ENCODE measurements around the gene GPR31.

Gene GPR31

DNA sequence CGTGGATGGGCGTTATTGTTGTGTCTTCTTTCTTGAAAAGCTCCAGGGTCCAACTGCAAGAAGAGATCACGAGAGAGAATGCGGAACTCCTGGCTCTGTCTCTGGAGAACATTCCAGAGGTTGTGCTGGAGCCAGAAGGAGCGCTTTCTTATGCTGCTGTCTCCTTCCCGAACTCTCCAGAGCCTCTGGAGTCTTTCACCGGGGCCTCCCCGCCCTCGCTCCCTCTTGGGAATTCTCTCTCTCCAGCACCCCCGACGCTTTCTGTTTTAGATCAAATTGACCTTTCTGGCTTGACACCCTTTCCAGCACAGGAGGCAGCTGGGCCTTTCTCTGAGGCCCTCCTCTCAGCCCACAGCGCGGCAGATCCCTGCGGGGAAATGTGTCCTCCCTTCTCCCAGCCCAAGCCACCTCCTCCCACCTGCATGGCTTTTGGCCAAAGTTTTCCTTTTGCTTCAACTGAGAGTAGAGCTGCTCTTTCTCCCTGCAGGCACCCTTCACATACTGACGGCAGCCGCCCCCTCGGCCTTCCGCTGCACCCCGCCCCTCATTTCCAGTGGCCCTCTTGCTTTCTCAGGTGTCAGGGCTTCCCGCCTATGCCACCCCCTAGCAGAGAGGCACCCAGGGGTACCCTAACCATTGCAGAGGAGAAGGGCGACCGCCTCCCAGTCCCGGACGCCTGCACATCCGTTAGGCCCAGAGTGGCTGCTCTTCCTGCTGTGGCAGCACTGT, 41.5 kb downstream of the GPR31 start:
- no peak for DNase-seq

DNA sequence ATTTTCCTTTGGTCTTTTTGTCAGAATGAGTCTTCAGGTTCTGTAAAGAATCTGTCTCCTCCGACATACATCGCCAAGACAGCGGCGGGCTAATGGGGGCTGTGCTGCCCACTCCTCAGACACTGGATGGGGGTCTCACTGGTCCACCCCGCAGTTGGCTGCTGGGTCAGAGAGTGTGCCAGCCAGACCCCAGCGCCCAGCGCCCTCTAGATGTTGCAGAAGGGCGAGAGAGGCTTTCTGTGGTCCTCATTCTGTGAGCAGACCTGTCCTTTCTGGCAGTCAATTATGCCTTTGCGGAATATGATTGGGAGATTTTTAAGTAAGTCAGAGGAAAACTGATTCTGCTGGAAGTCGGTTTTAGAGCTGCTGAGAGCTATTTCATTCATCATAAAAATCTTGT, 42.7 kb downstream of the GPR31 start:
- DNase-seq, result no peak

DNA sequence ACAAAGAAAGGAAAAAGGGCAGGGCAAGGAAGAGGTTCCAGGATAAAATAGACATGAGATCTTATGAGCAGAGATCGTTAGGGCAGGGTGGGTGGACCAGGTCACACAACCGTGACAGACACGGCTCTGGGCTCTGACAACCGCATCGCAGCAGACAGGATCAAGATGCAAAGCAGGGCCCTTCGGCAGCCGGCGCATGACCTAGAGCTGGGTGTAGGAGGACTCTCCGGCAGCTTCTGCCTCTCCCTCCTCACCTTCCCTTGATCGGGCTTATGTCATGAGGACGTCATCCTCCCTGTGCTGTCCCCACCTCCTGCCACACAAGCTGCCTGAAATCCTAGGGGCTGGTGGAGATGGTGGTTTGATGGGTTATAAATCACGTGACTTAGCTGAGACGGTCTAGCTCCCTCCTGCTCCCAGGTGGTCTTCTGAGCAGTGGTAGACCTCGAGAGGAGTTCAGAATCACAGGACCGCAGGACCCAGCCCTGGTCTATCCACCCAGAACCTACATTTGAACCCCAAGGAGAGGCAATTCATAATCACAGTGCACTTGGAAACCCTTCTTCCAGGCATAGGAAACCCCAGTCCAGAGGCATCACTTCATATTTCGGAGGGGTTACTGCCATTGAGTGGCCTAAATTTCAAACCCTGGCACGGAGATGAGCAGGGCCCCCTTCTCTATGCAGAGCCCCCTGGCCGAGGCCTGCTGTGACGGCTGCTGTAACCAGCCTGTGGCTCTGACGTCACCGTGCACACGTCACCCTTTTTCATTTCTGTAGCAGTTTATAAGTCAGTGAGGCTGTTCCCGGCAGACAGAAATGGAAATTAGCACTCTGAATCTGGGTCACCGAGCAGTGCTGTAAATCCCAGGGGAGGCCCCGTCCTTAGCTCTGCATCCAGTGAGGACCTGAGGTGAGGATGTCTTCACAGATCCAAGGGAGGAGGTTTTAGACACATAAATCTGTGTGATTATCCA, 43.6 kb downstream of the GPR31 start:
- DNase-seq, result peak; percentile 76

DNA sequence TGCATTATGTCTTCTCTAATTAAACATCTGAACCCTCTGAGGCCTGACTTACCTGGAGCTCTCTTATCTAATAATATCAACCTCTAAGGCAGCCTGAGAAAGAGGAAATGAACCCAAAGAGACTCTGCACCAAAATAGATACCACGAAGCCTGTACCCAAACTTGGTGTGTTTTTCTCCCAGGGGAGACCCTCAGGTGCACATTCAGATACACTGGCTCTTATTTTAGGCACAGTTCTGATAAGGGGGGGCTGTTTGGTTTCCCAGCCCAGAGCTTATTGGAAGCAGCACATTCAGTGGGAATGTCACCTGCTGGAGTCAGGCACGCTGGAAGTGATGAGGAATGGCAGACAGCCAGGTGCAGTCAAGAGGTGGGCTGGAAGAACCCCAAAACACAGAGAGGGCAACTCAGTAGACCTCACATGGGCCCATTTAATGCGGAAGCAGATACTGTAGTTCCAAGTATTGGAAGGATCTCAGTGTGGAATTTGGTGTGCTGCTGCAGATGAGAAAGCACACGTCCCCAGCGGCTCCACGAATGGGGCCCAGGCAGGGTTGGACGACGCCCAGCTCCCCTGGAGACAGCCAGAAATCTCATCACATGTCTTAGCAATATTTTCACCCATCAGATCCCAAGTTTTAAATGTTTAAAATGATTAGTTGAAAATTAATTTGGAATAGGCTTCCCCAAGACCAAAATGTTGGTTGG, 44.6 kb downstream of the GPR31 start:
- no peak for DNase-seq

DNA sequence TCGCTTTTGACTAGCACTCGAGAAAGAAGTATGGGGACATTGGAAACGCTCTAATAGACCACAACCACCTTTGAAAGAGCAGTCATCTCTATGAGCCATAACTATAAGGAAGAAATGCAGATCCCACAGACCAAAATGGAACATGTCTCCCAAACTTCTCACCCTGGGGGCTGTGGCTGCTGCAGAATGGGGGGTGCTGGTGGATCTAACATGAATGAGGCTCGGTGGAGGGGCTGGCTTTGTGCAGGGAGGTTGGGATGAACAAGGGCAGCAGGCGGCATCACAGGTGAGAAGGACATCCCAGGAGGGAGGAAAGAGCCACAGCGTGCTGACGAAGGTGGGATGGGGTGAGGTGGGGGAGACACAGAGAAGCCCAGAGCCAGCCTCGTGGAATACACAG, 45.4 kb downstream of the GPR31 start:
- DNase-seq, result no peak

DNA sequence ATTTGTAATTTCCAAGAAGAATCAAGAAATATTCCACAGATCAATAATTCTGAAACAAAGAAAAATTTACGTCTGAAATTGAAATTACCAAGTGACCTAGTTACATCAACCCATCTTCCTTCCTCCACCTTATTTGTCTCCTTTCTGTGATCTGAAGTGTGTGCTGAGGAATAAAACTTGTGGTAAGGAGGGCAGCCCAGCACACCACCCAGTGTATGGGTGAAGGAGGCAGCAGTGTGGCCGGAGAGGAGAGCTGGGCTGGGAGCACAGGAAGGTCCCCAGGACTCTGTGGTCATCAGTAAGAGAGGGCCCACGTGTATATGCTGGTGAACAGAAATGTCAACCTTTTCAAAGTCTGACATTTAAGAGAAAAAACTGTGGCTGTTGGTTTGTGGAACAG, 46.2 kb downstream of the GPR31 start:
- DNase-seq, result no peak

DNA sequence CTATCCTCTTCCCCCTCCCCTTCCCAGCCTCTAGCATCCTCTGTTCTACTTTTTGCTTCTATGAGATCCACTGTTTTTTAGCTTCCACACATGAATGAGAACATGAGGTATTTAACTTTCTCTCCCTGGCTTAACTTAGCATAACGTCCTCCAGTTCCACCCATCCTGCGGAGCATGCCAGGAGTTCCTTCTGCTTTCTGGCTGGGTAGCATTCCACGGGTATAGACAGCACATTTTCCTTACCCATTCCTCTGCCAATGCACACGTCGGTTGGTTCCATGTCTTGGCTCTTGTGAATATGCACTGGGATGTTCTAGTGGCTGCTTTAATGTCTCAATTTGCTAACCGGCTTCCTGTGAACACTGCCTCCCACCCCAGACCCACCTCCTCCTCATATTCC, 48.1 kb downstream of the GPR31 start:
- DNase-seq, result no peak

DNA sequence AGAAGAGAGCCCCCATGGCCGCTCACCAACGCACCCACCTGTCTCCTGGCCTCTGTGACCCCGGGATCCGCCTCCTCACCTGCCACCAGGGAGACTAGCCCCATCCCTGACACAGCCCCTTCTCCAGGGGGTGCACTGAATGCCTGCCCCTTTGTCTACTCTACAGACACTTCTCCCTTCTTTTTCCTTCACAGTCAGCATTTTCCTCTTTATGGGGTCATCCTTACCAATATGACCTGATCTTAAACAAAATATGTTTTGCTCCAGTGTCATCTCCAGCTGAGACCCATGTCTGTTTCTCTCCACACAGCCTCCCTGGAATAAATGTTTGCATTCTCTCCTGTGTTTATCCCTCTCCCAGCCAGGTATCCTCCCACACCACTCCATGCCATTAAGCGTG, 49.5 kb downstream of the GPR31 start:
- no peak for DNase-seq

DNA sequence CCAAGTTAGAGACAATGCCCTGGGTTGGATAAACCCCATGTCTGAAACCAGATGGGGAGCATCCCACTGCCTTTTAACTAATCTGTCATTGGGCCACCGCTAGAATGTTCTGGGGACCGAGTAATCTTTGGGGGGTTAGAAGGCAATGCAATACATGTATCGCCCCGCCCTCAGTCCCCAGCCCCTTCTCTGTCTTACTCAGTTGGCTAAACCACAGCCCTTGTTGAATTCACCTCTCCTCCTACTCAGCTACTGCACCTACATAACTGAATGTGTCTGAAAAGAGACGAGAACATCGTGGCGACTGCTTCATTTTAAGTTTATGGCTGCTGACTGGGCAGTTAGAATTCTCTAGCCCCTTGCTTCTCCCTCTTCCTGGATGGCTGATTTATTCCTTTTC, 50.0 kb downstream of the GPR31 start:
- no peak for DNase-seq

DNA sequence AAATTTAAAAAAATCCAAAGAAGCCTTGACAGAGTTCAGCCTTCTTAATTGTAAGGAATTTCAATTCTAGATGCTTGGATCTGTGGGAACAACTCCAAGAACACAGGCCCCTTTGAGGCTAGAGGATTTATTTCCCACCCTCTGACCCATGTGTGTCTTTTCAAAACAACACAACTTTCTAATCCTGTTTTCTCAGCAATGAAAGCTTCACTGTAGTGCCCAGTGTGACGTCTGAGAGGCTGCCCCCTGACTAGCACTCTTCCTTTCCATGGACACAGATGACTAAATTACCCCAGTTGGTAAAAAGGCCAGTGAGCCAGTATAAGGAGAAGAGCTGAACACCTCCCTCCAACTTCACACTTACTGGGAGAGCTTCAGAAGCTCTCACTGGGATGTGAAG, 51.4 kb downstream of the GPR31 start:
- no peak for DNase-seq
